Stimulated activated naive CD4-positive, alpha-beta T cell (primary cell): Measurements from ENCODE around the gene MUSK.
"Not testable (repeated sequence)": the region's sequence is repeated elsewhere in the genome, so short reads cannot be mapped to it uniquely, and the experiment has no call there.

Experiments
- DNase-seq, 6 experiments: peaks; one replicate each; lab custom pipeline; 2025; lab: John Stamatoyannopoulos, UW

The MUSK gene

GRCh38 chr9:110810262-110810976 is 141.8 kb downstream of the MUSK start:
- no peak for DNase-seq

- DNase-seq, result no peak
Measured at GRCh38 chr9:110812886-110813285, 144.3 kb downstream of the MUSK start.

GRCh38 chr9:110814159-110814558 is 145.6 kb downstream of the MUSK start:
- no peak for DNase-seq

GRCh38 chr9:110815361-110815760 is 146.8 kb downstream of the MUSK start:
- DNase-seq, result no peak

- DNase-seq, result no peak
Measured at GRCh38 chr9:110820381-110820780, 151.8 kb downstream of the MUSK start.

- DNase-seq, result no peak
Measured at GRCh38 chr9:110821064-110821463, 152.5 kb downstream of the MUSK start.

GRCh38 chr9:110825129-110825528 is 156.5 kb downstream of the MUSK start:
- DNase-seq, result peak in 3 of 6 experiments; percentile 63 to 81 (median 73)

- DNase-seq, result no peak
Measured at GRCh38 chr9:110825950-110826349, 157.4 kb downstream of the MUSK start.

- DNase-seq, result not testable (repeated sequence)
Measured at GRCh38 chr9:110826400-110826799, 157.8 kb downstream of the MUSK start.

- DNase-seq, result no peak
Measured at GRCh38 chr9:110828264-110828663, 159.7 kb downstream of the MUSK start.

GRCh38 chr9:110830495-110830894 is 161.9 kb downstream of the MUSK start:
- no peak for DNase-seq

- DNase-seq, result no peak
Measured at GRCh38 chr9:110832926-110833325, 164.3 kb downstream of the MUSK start.

GRCh38 chr9:110835404-110835803 is 166.8 kb downstream of the MUSK start:
- no peak for DNase-seq

GRCh38 chr9:110835859-110836271 is 167.3 kb downstream of the MUSK start:
- no peak for DNase-seq

- DNase-seq, result no peak
Measured at GRCh38 chr9:110837401-110838005, 168.9 kb downstream of the MUSK start.

GRCh38 chr9:110842169-110842568 is 173.6 kb downstream of the MUSK start:
- no peak for DNase-seq

- DNase-seq, result no peak
Measured at GRCh38 chr9:110842986-110843385, 174.4 kb downstream of the MUSK start.

- no peak for DNase-seq
Measured at GRCh38 chr9:110844121-110844520, 175.5 kb downstream of the MUSK start.

GRCh38 chr9:110846215-110846614 is 177.6 kb downstream of the MUSK start:
- no peak for DNase-seq

- no peak for DNase-seq
Measured at GRCh38 chr9:110847671-110848070, 179.1 kb downstream of the MUSK start.

GRCh38 chr9:110850401-110851135 is 182.0 kb downstream of the MUSK start:
- no peak for DNase-seq
